Islet of Langerhans (tissue), 1 donor: ENCODE data around the gene AIPL1.

Source experiments
- FAIRE-seq: peaks from one replicate; lab custom pipeline; 2011; peaks lifted over from hg19 to GRCh38; lab: Jason Lieb, UNC

AIPL1 gene

DNA sequence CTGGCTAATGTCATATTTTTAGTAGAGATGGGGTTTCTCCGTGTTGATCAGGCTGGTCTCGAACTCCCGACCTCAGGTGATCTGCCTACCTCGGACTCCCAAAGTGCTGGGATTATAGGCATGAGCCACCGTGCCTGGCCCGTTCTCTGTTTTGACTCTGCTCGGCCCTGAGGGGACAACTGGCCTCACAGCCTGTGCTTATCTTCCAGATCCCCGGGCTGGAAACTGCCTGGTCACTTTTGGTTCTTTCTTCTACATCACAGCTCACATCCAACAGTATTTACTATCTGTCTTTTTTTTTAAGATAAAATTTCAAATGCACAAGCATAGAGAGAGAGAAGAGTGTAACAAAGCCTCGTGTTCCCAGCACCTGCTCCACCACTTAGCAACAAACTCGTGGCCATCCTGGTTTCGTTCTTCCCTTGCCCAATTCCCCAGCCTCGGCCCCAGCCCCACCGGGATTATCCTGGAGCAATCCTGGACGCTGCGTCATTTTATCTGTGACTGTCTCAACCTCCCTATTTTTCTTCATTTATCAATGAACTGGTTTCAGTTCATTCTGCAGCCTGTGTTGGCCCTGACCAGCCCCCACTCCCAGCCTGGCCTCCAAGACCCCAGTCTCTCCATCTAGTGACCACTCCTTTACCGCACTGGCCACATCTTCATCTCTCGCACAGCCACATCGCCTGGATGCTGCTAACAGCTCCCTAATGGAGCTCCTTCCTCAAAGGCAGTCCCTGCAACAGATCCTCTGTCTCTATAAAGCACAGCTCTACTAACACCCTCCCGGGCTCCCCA is 30.5 kb upstream of the AIPL1 start:
- no peak for FAIRE-seq

DNA sequence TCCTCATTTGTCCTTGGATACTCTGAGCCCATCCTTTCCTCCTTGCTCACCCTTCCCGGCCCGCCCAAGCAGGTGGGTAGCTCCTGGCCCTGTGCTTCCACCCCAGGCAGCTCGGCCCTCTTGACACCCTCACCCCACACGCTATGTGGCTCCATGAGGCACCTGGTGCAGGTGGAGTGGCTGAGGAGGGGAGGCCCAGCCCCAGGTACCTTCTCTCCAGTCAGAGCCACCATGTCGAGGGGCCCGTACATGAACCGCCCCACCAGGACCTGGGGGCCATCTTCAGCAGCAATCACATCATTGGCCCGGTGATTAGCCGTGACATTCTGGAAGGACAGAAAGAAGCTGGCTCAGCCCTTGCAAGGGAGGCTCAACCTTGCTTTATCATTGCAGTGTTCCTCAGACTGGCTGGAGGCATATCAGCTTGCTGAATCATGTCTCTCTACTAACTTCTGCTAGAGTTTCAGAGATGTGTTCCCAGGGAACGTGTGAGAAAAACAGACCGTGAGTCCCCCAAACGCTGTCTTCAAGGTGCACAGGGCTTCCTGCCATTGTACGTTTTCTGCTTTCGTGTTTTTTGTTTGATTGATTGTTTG is 29.6 kb upstream of the AIPL1 start:
- FAIRE-seq = no peak

DNA sequence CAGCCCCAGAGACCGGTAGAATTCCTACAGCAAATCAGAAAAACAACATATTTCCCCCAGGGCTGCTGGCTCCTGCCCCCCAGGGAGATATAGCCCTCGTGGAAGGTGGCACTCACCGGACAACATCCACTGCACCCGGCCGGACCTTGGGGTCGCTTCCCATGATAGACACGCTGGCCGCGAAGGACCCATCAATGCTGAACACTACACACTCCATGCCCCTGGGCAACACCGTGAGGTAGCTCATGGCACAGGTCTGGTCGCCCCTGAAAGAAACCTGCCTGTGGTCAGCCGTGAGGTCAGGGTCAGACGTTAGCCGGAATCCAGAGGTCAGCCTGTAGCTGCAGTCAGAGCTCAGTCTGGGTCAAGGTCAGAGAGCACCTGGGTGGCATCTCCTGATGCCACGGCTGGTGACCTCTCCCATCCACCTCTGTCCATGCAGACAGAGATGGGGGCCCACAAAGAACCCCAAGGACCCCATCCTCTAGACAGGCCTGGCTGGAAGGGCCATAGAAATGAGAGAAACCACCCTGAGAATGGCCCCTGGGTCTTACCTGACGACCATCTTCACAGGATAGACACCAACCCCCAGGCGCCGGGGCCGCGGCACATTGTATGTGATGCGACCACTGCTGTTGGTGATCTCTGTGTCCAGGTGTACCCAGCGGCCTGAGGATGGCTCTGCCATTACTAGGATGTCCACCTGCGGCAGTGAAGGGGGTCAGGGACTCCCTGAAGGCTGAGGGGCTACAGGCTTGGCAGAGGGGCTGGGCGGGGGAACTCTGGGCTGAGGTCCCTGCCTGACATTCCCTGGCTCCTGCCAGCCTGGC is 28.9 kb upstream of the AIPL1 start:
- FAIRE-seq = no peak

DNA sequence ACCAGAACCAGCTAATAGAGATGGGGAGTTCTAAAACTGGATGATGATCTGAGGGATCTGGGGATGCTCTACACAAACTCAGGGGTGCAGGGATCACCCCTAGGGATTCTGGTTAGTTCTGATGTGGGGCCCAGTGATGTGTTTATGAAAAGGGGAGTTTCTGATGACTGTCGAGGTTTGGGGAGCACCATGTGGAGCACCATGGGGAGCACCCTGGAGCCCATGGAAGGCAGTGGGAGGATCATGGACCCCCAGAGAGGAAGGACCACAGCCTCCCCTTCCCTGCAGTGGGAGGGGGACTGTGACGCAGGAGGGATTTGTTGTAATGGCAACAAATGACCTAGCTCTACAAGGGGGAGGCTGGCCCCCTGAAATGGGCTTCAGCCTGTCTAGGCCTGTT is 27.8 kb upstream of the AIPL1 start:
- FAIRE-seq = no peak

DNA sequence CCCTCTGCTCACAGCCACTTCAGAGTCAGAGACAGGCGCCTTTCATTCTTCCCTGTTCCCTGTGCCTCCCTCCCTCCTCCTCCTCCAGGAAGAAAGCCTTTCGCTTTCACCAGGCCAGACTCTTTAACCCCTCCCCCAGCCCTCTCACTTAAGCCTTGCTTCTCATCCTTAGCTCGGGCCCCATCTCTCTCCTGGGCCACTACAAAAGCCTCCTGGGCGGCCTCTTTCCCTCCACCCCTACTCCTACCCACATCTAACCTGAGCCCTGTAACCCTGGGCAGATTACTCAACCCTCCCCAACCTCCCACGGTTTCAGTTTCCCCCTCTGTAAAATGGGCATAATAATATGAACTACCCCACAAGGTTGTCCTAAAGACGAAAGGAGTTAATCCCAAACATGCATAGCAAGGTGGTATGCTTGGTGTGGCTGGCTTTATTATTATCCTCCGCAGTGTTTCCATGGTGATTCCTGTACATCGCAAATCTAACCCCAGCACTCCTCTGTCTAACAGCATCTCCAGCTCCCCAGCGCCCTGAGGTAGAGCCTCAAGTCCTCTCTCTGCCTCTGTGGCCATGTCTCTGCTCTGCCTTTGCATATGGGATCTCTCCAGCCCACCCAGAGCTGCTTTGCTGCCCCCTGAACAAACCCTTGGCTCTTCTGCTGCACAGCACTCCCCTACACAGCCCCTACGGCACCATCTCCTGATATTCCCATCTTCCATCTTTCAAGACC is 27.0 kb upstream of the AIPL1 start:
- FAIRE-seq = no peak

DNA sequence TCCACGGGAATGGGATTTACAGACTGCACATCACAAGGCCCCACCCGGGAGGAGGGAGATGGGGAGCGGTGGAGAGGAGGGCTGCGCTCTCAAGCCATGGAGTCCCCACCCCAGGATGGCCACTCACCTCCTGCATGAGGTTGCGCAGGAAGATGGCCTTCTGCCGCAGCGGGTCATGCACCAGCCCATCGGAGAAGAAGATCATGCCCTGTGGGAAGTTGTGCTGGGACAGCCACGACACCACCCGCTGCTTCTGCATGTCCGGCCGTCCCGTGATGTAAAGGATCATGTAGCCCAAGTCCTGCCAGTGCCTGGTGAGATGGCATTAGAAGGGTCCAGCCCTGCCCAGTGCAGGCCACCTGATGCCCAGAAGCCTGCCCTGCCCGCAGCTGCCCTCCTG is 26.3 kb upstream of the AIPL1 start:
- FAIRE-seq = no peak

DNA sequence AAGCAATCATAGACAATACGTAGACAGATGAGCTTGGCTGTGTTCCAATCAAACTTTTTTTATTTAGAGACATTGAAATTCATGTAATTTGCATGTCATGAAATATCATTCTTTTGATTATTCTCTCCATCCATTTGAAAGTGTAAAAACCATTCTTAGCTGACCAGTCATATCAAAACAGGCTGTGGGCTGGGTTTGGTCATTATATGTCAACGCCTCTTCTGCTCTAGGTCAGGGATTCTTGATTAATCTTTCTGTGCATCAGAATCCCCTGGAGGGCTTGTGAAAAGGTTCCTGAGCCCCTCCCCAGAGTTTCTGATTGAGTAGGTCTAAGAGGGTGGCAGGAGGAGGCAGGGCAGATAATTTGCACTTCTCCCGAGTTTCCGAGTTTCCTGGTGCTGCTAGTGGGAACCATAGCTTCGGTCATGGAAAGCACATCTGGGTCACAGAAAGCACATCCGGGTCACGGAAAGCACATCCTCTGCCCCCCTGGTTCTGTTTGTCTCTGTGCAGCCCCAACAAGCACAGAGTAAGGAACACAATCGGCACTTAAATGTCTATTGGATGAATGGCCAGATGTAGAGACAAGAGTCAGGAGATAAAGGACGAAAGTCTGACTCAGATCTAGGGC is 25.7 kb upstream of the AIPL1 start:
- no peak for FAIRE-seq

DNA sequence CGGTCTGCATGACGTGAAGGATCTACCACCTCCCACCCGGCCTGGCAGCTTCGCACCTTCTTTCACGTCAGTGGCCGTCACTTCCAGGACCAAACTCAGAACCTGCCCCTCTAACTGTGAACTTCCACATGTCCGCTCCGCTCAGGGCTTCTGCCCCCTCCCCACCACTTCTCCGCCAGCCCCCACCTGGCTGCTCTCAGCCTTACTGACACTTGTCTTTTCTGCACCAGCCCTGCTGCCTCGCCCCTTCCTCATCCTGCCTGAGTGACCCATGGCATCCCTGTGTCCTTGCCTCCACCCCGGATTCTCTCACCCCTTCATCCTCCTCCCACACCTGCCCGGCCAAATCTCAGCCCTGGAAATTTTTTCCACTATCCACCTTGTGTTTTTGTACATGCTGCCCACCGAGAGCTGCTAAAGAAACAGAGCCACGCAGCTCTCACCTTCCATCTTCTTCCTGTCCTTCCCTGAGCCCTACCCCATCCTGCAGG is 23.6 kb upstream of the AIPL1 start:
- FAIRE-seq = no peak

DNA sequence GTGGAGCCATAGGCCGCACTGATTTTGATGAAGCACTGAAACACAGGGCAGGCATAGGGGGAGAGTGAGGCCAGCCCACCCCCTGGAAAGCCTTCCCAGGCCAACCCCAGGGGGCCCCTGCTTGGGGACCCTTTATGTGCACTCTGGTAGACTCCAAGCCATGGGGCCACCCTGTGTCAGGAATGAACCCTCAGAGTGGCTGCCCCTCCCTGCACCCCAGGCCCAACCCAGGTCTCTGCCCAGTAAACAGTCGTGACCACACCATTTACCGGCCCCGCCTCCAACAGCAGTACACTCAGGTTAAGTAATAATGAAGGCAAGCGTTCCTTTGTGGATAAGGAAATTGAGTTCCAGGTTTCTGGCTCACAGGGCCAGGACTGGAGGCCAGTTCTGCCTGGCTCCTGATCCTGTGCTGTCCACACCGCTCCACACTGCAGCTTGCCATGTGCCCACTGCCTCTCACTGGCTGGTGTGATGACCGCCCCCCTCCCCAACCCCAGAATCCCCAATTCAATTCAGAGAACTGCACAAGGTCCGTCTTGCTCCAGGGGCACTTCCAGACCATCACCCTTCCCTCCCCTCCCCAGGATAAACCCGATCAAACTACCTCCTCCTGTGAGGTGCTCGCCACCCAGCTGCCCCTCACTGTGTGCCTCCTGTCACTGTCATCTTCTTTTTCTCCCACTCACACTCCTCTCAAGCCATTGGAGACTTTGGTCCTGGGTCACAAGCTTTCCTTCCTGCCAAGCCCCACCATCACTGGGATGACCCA is 23.0 kb upstream of the AIPL1 start:
- FAIRE-seq = no peak

DNA sequence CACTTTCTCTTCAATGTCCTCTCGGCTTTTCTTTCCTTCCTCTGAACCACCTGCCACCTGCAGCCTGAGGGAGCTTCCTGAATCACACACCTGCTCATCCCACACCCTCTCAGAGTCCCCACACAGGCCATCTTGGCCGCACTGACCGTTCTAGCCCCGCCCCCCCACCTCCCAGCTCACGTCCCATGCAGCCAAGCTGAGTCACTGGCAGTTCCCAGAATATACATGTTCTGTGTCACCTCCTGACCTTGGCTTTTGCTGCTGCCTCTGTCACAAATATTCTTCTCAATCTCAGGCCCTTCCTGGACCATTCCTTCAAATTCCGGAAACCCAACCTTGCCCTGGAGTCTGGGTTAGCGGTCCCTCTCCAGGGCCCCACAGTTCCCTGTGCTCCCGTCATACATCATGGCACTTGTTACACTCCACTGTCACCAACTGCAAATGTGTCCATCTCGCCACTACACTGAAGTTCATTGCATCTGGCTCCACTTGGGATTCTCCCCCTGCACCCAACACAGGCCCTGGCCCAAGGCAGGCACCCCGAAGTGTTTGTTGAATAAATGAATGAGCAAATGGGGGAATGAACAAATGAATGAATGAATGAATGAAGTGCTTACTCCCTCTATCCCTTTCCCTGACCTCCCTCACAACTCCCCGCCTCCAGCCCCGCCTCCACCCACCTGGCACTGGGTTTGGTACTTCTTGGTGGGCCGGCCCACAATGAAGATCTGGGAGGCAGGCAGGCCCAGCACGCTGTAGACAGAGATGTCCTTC is 22.2 kb upstream of the AIPL1 start:
- FAIRE-seq = no peak

DNA sequence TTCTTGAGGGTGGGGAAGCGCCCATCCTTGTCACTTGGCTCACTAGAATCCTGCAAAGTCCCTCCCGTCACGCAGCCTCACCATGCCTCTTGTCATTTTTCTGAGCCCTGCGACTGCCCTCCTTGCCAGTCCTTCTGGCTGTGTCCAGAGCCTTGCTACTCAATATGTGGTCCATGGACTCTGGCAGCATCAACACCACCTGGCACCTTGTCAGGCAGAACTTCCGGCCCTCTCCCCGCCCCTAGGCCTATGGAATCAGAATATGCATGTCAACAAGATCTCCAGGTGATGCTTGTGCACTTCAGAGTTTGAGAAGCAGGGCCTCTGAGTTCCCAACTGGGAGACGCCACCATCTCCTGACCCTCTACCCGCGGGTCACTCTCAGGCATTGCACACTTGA is 21.4 kb upstream of the AIPL1 start:
- no peak for FAIRE-seq

DNA sequence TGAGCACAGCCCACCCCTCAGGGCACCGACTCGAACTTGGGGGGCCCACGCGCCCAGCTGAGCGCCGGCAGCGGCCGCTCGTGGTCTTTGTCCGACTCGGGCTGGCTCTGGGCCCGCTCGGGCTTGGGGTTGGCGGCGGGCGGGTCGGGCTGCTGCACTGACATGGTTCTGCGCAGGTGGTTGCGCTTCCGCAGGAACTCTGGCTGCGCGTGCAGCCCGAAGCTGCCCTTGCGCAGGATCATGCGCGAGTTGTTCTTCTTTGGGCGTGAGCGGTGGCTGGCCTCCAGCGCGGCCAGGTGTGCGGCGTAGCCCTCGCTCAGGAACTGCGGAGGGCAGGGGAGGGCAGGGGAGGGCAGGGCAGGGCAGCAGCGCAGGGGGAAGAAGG is 20.4 kb upstream of the AIPL1 start:
- FAIRE-seq = no peak

DNA sequence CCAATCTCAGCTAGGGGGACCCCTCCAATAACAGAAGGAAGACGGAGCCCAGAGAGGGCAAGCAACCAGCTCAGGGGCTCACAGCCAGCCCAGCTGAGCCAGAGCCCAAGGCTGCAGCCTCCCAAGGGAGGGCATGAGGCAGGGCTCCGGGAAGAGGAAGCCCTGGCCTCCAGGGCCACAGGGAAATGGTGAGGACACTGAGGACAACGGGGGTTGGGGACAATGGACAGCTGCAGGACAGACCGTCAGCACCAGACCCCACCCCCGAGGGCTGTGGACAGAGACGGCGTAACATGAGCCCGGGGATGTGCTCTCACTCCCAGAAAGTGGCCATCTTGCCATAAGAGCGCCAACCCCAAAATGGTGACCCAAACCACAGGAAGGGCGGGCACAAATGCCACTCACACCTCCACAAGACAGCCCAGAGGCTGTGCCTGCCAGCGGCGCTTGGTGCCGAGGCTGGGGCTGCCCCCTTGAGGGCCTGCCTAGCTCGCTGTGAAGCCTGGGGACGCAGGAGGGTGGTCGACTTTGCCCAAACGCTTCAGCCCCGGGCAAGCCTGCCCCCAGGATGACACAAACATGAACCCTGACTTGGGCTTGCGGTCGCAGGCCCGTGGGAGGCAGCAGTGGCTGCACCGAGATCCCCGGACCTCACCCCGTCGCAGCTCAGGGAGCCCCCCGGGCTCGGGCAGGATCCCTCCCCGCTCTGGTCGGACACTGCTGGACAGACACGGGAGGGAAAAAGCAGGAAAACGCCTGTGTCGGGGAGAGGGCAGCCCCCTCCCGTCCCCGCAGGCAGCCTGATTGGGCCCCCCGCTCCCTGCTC is 19.8 kb upstream of the AIPL1 start:
- FAIRE-seq = no peak

DNA sequence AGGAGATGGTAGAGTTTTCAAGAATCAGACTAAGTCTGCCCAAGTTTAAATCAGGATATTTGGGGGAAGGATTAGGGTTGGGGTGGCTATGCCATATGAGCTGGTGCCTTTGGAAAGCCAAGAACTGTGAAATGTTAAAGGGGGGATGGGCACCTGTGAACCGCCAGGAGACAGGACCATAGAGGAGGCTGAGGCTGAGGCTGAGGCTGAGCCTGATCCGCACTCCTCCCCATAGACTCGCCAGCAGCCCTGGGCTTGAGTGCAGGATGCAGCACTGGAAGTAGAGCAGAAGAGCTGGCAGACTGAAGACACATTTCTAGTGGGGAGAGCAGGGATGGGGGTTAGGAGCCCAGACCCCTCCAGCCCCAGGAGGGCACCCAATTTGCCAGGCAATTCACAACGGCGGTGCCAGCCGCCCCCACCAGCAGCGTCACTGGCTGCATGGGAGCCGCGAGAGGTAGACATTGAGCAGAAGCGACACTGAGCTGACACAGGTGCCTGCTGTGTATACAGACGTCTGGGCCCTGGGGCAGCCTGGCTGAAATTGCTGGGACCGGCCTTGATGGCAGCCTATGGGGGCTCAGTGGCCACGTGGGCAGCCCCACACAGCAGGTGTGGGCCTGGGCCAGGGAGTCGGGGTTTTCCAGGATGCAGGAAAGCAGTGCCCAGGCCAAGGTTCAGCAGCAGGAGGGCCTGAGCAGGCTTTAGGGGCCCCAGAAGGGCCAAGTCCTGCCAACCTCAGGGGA is 18.5 kb upstream of the AIPL1 start:
- FAIRE-seq = no peak

DNA sequence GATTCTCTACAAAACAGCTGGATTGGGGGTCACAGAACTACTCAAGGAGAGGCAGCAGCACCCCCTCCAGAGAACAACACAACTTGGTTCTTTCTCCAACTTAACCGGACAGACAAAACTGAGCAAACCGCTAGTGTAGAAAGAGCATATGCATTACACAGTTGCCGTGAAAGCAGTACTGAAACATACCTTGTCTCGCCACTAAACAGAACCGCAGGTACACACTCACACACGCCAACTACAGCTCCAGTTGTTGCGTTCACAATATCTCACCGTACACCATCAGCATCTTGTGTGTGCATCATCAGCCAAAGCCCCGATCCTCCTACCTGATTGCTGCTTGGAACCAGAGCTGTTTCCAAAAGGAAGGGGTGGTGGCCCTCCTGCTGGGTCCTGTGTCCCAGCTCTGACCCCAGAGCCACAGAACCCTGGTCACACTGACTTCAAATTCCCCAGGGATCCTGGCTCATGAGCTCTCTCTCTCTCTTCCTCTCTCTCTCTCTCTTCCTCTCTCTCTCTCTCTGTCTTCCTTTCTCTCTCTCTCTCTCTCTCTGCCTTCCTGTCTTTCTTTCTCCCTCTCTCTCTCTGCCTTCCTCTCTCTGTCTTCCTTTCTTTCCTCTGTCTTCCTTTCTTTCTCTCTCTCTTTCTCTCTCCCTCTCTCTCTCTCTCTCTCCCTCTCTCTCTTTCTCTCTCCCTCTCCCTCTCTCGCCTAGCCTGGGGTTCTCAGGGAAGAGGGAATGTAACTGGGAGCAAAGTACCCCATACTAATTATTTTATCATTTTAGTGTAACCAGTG is 17.7 kb upstream of the AIPL1 start:
- FAIRE-seq = no peak

DNA sequence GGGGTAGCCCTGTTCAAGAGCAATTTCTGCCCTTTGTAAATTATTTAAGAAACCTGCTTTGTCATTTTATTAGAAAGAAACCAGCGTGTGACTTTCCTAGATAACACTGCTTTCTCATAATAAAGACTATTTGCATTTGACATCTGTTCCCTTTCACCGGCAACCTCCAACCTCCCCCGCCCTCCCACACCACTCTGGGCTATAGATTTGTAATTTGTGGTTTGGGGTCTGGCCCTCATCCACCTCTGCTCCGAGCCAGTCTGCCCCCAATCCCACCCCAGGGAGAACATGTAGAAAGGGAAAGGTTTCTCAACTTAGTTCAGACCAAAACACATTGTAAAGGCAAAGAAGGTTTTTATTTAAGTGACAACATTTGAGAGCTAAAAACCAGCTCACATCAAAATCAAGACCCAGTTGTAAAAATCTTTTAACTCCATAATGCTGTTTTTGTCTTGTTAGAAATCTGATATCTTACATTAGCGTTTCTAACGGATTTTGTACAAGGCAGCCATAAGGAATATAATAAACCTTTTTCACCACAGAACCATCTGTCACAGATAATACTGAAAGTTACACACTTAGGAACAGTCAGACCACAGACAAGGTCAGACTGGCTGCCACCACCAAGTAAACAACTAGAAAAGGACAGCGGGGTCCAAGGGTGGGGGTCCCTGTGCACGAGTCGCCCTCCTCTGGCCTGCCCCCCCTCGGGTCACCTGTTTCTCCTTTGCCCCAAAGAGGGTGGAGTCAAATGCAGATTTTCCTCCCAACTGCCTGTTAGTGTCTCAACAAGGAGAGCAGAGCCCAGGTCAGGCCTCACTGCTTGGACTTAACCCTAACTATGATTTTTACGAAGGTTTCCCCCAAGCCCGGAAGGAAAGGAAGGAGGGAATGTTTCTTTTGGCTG is 16.3 kb upstream of the AIPL1 start:
- no peak for FAIRE-seq

DNA sequence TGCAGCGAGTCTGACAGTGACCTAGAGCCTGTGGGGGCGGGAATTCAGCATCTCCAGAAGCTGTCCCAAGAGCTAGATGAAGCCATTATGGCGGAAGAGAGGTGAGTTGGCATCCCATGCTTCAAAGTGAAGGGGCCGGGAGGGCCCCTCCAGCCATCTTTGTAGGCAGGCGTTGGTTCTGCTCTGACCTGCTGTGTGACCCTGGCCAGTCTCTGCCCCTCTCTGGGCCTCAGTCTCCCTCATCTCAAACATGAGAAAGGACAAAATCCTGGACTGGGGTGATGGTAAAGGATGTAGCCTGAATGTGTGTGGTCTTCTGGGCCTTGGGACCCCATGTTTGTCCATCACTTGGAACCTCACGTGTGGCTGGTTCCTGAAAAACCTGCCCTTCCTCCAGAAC is 14.4 kb upstream of the AIPL1 start:
- no peak for FAIRE-seq
